ENCODE data around the gene ST6GALNAC5.
"Not testable (repeated sequence)": the region's sequence is repeated elsewhere in the genome, so short reads cannot be mapped to it uniquely, and the experiment has no call there.

ST6GALNAC5 gene

DNA sequence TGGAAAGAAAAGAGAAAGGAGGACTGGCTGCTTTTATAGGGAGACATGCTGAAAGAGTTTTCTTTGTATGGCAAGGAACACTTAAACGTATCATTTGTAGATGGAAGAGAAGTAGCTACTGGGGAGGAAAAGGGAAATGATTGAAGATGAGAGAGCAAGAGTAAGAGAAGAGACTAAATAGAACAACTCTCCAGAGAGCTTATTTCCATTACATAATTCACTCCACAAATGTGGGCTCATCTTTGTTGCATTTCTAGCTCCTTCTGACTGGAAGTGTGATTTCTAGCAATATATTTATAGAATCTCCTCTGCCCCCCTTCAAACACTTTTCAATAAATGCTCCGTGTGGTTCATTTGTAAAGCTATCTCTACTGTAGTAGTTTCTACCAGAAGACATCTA, 71.0 kb downstream of the ST6GALNAC5 start:
- no peak for DNase-seq (ENCODE audit: low spot score)

DNA sequence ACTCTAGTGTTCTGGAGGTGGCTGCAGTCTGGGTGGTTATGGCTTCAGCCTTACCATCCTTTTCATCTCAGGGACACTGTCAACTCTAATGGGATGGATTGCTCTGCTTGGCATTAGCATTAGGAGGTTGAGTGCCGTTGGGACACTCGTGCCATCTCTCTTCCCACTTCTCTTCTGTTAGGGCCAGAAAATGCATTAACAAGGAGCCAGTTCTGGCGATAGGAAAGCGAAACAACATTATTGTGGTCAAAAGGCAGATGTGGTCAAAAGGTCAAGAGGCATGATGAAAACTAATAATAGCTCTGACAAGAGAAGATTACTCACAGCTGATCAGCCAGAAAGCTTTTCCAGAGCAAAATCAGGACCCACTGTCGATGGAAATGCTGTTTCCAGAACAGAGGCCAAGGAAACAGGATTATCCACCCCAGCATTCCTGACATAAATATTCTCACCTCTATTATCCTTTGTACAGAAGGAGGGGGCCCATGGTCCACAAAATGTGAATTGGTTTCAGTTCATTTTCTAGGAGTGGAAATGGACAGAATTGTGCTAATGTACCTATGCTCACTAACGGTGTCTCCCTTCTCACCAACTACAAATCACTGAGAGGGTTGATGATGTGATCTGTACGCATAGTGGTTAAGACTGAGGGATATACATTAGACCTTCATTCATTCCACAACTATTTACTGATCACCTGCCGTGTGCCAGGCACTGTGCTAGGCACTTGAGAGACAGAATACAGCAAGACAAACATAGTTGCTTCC, 72.0 kb downstream of the ST6GALNAC5 start:
- no peak for DNase-seq (ENCODE audit: low spot score)

- DNase-seq (ENCODE audit: low spot score) = no peak
These were observed 72.5 kb downstream of the ST6GALNAC5 start for GRCh38 chr1:76939817-76940216.

DNA sequence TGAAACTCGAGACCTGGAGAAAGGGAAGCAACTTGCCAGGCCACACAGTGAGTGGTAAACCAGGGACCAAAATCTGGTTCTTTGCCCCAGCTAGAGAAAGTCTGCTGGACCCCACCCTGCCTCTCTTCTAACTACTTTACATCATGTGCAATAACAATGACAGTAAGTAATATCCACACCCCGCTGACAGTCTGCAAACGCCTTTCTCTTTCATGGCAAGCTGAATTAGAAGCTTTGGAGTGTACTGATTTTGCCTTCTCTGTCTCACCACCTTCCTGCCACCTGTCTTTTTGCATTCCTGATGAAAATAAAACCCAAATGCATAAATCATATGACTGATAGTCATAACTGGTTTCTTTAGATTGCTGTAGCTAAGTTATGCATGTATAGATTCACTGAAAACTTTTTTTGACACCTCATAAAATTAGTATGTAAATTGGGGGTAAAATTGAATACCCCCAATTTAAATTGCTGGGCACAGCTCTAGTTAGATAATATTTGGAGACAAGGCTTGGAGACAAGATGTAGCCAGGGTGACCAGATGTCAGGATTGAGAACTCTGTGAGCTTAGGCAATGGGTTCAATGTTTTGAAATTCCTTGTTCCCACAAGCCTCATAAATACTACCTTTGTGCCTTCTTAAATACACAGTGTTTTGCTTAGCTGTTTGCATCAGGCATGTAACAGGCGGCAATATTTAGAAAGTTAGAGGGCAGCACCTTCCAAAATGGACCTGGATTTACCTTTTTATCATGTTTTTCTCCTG, 73.5 kb downstream of the ST6GALNAC5 start:
- no peak for DNase-seq (ENCODE audit: low spot score)

DNA sequence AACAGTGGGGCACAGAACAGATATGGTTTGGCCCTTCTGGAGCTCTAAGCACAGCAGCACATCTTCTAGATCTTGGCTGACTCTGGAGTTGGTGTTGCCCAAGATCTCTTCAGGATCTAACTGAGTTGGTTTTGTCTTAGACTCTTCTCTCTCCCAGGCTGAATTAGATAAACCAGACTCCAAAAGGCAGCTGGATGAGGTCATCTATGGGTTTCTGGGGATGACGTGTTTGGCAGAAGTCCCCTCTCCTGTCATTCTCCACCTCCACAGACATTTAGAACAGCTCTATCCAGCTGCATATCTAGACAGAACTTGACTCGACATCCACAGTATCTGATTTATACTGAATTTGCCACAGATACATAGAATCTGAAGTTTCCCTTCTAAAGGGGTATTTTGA, 75.3 kb downstream of the ST6GALNAC5 start:
- no peak for DNase-seq (ENCODE audit: low spot score)

GRCh38 chr1:76944942-76945341, 77.7 kb downstream of the ST6GALNAC5 start:
- DNase-seq (ENCODE audit: low spot score) = no peak

- DNase-seq (ENCODE audit: low spot score) = no peak
These were observed 81.6 kb downstream of the ST6GALNAC5 start for GRCh38 chr1:76948846-76949245.

DNA sequence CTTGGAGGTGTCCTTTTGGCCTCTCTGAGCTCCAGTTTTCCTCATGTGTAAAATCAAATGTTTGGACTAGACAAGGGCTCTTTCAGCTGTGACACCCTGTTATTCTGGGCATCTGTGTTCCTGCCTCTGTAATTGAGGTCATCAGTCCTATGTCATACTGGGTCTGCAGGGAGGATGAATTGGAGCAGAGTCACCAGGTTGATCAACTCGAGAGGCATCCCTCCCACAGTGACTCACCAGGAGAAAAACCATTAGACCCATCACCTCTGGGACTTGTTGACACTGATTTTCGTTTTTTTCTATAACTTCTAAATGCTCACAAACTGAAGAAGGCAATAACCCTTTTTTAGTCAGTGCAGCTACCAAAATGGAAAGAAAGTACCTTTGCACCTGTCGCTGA, 82.2 kb downstream of the ST6GALNAC5 start:
- no peak for DNase-seq (ENCODE audit: low spot score)

DNA sequence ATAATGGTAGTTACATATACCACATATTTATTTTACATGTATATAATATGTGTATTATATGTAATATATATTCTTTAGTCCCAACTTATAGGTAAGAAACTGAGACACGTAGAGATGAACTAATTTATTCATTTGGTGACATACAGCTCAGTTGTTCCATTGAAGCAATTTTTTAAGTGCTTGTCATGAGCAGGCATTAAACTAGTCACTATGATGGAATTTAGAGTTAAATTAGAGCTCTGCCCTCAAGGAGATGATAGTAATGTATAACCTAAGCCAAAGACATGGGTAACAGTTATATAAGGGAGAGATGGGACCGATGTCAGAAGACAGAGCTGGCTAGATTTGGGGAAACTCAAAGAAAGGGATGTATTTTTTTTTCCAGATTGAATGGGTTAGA, 83.0 kb downstream of the ST6GALNAC5 start:
- no peak for DNase-seq (ENCODE audit: low spot score)

- no peak for DNase-seq (ENCODE audit: low spot score)
These were observed 83.9 kb downstream of the ST6GALNAC5 start for GRCh38 chr1:76951153-76951552.

- DNase-seq (ENCODE audit: low spot score) = no peak
These were observed 88.4 kb downstream of the ST6GALNAC5 start for GRCh38 chr1:76955652-76956051.

- DNase-seq (ENCODE audit: low spot score) = no peak
These were observed 90.7 kb downstream of the ST6GALNAC5 start for GRCh38 chr1:76957961-76958360.

- DNase-seq (ENCODE audit: low spot score) = no peak
These were observed 91.5 kb downstream of the ST6GALNAC5 start for GRCh38 chr1:76958828-76959227.

DNA sequence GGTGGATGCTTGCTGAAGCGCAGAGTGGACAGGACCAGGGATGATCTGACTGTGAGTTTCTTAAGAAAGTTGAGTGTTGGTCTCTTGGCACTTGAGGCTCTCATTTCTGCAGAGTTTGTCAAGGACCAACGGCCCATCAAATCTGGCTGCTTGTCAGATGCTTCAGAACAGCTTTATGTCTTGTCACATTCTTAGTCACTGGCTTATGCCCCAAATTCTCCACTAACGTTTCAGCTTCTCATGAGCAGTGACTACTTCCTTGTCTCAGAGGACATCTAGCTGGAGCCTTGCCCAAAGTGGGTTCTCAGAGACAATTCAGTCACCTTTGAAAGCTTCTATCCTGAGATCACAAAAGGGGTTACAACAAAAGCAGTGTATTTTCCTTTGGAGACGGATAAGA, 92.3 kb downstream of the ST6GALNAC5 start:
- DNase-seq (ENCODE audit: low spot score) = no peak

DNA sequence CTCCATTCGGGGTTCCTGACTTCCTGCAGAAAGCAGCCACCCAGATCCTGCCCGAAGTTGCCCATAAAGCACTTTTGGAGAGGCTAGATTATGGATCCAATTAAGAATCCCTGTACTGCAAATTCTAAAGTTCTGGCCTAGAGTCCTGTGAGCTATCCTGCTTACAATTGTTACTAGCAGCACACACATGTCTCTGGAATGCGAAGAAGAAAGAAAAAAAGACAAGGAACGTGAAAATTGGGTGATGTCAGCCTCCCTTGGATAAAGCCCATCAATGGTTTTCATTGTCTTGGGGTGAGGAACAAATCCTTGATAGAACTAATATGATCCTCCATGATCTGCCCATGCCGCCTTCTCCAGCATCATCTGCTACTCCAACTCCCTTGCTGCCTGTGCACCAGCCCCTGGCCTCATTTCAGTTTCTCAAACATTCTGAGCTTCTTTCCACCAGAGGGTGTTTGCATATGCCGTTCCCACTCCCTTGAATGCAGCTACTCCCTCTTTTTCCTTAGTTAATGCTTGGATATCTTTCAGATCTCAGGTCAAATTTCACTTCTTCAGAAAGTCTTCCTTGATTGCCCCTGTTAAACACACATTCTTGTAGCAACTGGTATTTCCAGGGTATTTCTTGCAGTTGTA, 94.0 kb downstream of the ST6GALNAC5 start:
- no peak for DNase-seq (ENCODE audit: low spot score)

DNA sequence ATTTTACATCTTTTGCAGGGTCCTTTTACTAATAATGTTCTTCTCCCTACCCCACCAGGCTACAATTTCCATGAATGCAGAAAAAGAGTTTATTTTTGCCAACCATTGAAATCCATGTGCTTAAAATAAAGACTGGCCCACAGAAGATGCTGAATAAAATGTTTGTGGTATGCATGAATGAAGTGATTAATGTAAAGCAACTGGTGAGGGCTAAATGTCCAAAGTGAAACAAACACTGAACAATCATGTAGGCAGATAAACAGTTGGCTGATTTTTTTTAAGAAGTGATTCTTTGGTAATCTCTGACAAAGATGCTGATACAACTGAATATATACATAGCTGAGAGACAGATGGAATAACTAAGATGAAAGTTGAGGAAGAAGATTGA, 94.5 kb downstream of the ST6GALNAC5 start:
- DNase-seq (ENCODE audit: low spot score) = no peak

GRCh38 chr1:76981267-76981666, 114.0 kb downstream of the ST6GALNAC5 start:
- DNase-seq (ENCODE audit: low spot score) = not testable (repeated sequence)

DNA sequence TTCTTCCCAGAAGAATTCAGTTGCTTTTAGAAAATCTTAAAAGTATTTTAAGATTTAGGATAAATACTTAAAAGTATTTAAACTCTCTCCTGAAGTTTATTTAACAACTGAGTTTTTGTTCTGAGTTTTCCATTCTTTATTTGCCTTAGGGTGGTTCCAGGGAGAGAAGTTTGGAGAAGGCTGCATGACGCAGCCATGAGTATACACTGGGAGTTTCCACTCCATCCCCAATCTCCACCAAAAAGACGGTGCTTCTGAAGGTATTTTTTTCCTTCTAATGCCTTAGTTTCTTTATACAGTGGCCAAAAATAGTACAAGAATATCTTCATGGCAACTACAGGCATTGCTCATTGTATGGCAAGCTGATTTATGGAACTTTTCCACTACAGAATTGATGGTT, 122.7 kb downstream of the ST6GALNAC5 start:
- no peak for DNase-seq (ENCODE audit: low spot score)

- no peak for DNase-seq (ENCODE audit: low spot score)
These were observed 125.8 kb downstream of the ST6GALNAC5 start for GRCh38 chr1:76993036-76993435.

DNA sequence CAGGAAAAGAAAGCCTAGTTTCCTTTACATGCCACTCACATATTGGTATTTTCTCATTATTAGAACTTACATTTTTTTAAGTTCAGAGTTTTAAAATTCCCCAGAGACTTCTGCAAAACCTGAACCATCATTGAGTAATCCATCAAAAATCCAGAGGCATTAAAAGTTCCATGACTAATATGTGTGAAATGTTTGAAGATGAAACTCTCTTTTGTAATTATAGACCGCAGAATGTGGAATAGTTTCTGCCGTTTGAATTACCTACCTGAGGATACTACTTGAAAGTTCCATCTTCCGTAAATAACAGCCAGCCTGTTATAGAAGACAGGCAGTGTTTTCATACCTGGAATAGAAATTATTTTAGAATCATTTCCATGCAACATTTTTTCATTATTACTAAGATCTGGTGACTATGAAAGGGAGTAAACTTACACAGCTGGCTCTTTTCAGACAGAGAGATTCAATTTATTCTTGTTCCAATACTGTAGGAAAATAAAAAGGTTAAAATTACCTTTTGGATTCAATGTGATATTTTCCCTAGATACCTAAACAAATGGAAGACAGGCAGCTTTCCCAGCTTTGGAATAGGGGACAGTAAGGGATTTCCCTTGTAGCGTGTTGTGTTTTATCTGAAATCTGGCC, 131.4 kb downstream of the ST6GALNAC5 start:
- no peak for DNase-seq (ENCODE audit: low spot score)

DNA sequence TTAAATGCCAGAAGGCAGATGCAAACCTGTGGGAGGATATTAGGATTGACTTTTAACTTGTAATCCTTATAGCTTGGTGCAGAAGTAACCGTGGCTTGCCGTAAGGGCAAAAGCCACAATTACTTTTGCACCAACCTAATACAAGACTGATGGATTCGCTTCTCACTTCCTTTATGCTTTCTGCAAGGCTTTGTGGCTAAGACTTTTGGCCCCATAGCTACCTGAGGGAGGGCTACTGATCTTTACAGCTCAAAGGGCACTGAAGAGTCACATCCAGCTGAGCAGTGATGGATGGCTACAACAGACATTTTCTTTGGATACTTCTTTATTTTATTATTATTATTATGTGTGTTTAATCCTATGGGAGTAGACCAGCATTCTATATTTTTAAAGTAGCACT, 140.4 kb downstream of the ST6GALNAC5 start:
- no peak for DNase-seq (ENCODE audit: low spot score)

- DNase-seq (ENCODE audit: low spot score) = no peak
These were observed 143.7 kb downstream of the ST6GALNAC5 start for GRCh38 chr1:77010937-77011336.

DNA sequence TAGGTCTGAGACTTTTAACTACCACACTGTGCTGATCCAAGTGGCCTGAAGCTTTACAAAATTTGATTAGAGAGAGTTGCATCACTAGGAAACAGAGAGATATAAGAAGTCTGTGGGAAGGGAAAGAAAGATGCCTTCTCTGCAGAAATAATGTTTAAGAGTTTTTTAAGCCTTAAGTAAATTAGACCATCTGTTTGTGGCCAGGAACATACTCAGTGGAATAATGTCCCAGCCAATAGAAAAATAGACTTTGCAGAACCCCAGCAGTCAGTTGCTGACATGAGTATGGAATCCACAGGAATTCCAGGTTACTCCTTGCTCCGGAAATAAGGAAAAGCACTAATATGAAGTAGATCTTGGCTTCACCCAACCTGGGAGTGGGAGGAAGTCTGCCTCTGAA, 144.8 kb downstream of the ST6GALNAC5 start:
- no peak for DNase-seq (ENCODE audit: low spot score)
